Loucy (cell line): ENCODE measurements around the gene FBLN7.

Source experiments
- H2AFZ ChIP-seq: fragments of 200-600 bp; sonication (generic); 2 replicates; pipeline ENCODE4 v1.6.0; 2016; ENCODE audit warnings: antibody characterized with exemption, mild to moderate bottlenecking, low read length, moderate library complexity
- H3F3A ChIP-seq: fragments of 200-600 bp; 2 replicates; pipeline ENCODE4 v1.6.0; 2016; ENCODE audit warnings: antibody characterized with exemption, low read depth, mild to moderate bottlenecking
- H3K27me3 ChIP-seq: fragments of 200-600 bp; sonication (generic); 2 replicates; pipeline ENCODE4 v1.6.1; 2014; ENCODE audit warnings: low read length, mild to moderate bottlenecking; ENCODE audit not compliant: insufficient read depth, poor library complexity, severe bottlenecking
- H3K36me3 ChIP-seq: fragments of 200-600 bp; sonication (generic); 2 replicates; pipeline ENCODE4 v1.6.1; 2016; ENCODE audit warnings: low read length; ENCODE audit not compliant: insufficient read depth
- H3K4me1 ChIP-seq: fragments of 200-600 bp; sonication (generic); 2 replicates; pipeline ENCODE4 v1.5.1; 2014; ENCODE audit warnings: low read length, mild to moderate bottlenecking; ENCODE audit not compliant: insufficient read depth, poor library complexity, severe bottlenecking
- H3K4me2 ChIP-seq: fragments of 200-600 bp; sonication (generic); 2 replicates; pipeline ENCODE4 v1.6.0; 2014; ENCODE audit warnings: antibody characterized with exemption, low read length, low read depth, mild to moderate bottlenecking; ENCODE audit not compliant: poor library complexity, severe bottlenecking
- H3K4me3 ChIP-seq: fragments of 200-600 bp; sonication (generic); 2 replicates; pipeline ENCODE4 v1.5.1; 2014; ENCODE audit warnings: low read length, mild to moderate bottlenecking, mixed read lengths; ENCODE audit not compliant: poor library complexity, severe bottlenecking
- H3K79me2 ChIP-seq: fragments of 200-600 bp; sonication (generic); 2 replicates; pipeline ENCODE4 v1.6.1; 2014; ENCODE audit warnings: low read length; ENCODE audit not compliant: insufficient read depth
- H3K9ac ChIP-seq: fragments of 200-600 bp; sonication (generic); 2 replicates; pipeline ENCODE4 v1.6.0; 2014; ENCODE audit warnings: mild to moderate bottlenecking, low read depth, low read length, moderate library complexity; ENCODE audit not compliant: poor library complexity, severe bottlenecking
- H3K9me2 ChIP-seq: fragments of 200-600 bp; sonication (generic); replicated peaks from 2 replicates; pipeline ENCODE4 v1.6.1; 2016; ENCODE audit warnings: low read depth, low read length, mixed read lengths
- H3K9me3 ChIP-seq: fragments of 200-600 bp; sonication (generic); 2 replicates; pipeline ENCODE4 v1.6.1; 2014; ENCODE audit warnings: mild to moderate bottlenecking, antibody characterized with exemption, low read length, low read depth; ENCODE audit not compliant: insufficient read depth
- H4K20me1 ChIP-seq: fragments of 200-600 bp; sonication (generic); 2 replicates; pipeline ENCODE4 v1.6.0; 2014; ENCODE audit warnings: antibody characterized with exemption, low read length, mild to moderate bottlenecking; ENCODE audit not compliant: insufficient read depth, poor library complexity, severe bottlenecking
- CTCF ChIP-seq: fragments of 200-600 bp; sonication (generic); conservative IDR thresholded peaks from 2 replicates; pipeline ENCODE4 v1.5.1; 2014; ENCODE audit warnings: mild to moderate bottlenecking, antibody characterized with exemption, low read length
- EZH2phosphoT487 ChIP-seq: fragments of 200-600 bp; IDR thresholded peaks from 2 replicates; pipeline ENCODE4 v1.6.1; 2018; ENCODE audit warnings: antibody characterized with exemption, mild to moderate bottlenecking, moderate library complexity, borderline replicate concordance

Gene FBLN7

GRCh38 chr2:112175333-112175732 is 37.1 kb downstream of the FBLN7 start:
- H3K4me1 ChIP-seq, result peaks cover 10% of the 10 kb centered on the region
- no peak overlapping the region for H3K9ac ChIP-seq
- H3K36me3 ChIP-seq, result no peaks in the 10 kb centered on the region
- no peaks in the 10 kb centered on the region for H3K9me2 ChIP-seq
- no peak overlapping the region for H3K4me2 ChIP-seq
- no peaks in the 10 kb centered on the region for H4K20me1 ChIP-seq
- H3K4me3 ChIP-seq, result no peak overlapping the region
- H3K9me3 ChIP-seq, result no peaks in the 10 kb centered on the region
- no peaks in the 10 kb centered on the region for H3K27me3 ChIP-seq
- H3K79me2 ChIP-seq, result no peaks in the 10 kb centered on the region
- no peak overlapping the region for H2AFZ ChIP-seq
- TF ChIP-seq EZH2phosphoT487, result no peak
- no peak for TF ChIP-seq CTCF
- no peaks in the 10 kb centered on the region for H3F3A ChIP-seq

- Histone ChIP-seq H3K4me3 (no peak overlapping the region), H2AFZ (no peak overlapping the region), H3K27me3 (no peaks in the 10 kb centered on the region), H4K20me1 (no peaks in the 10 kb centered on the region), H3F3A (no peaks in the 10 kb centered on the region), H3K4me2 (no peak overlapping the region), H3K9ac (no peak overlapping the region), H3K79me2 (no peaks in the 10 kb centered on the region), H3K9me2 (no peaks in the 10 kb centered on the region), H3K36me3 (no peaks in the 10 kb centered on the region), H3K9me3 (no peaks in the 10 kb centered on the region), H3K4me1 (peaks cover 10% of the 10 kb centered on the region)
- no peak for TF ChIP-seq EZH2phosphoT487
- TF ChIP-seq CTCF, result no peak
These were observed 37.9 kb downstream of the FBLN7 start for GRCh38 chr2:112175958-112176573.

- Histone ChIP-seq H3K4me1 (peaks cover 23% of the 10 kb centered on the region), H3K36me3 (no peaks in the 10 kb centered on the region), H4K20me1 (no peaks in the 10 kb centered on the region), H3K9me3 (no peaks in the 10 kb centered on the region), H3K9ac (no peak overlapping the region), H3K9me2 (no peaks in the 10 kb centered on the region), H2AFZ (no peak overlapping the region), H3K4me3 (no peak overlapping the region), H3K79me2 (no peaks in the 10 kb centered on the region), H3F3A (no peaks in the 10 kb centered on the region), H3K27me3 (no peaks in the 10 kb centered on the region), H3K4me2 (no peak overlapping the region)
- TF ChIP-seq CTCF (no peak), EZH2phosphoT487 (no peak)
These were observed 43.5 kb downstream of the FBLN7 start for GRCh38 chr2:112181571-112182290.
